B cell (primary cell): ENCODE results near the gene ARL3. TPM values are rescaled to one million over a fixed set of nuclear protein-coding genes. Genes with fewer than 3 reads are reported as not detected.

ENCODE experiments used
- ATAC-seq: fragments of 200-7000 bp; cut with Tn5 transposase; one replicate; pipeline ENCODE4 v1.10.0; 2021; ENCODE audit warnings: low read depth, mild to moderate bottlenecking, moderate number of reproducible peaks, moderate library complexity
- CTCF ChIA-PET: fragments of 350-600 bp; sonication (Branson Sonifier 250); formaldehyde crosslinking; loops from one replicate; lab custom pipeline; 2021; ENCODE audit warnings: antibody characterized with exemption, inconsistent platforms; lab: Charles Lee
- POLR2A ChIA-PET: fragments of 350-600 bp; sonication (Branson Sonifier 250); formaldehyde crosslinking; loops from one replicate; lab custom pipeline; 2021; ENCODE audit warnings: antibody characterized with exemption; lab: Charles Lee
- DNase-seq: peaks from one replicate; pipeline ENCODE4 v3.0.0; 2013
- H2AFZ ChIP-seq: 2 replicates; pipeline ENCODE4 v1.6.1; 2012; ENCODE audit warnings: mild to moderate bottlenecking, low read depth, low read length; ENCODE audit not compliant: insufficient read depth, poor library complexity, severe bottlenecking
- H3K27ac ChIP-seq, 2 donors: 1 replicate in 1 of 2; 2 replicates in 1 of 2; pipeline ENCODE4 v1.5.1; 2012 to 2013; ENCODE audit warnings: low read length in 2 of 2, mild to moderate bottlenecking in 2 of 2, moderate library complexity in 1 of 2
- H3K27me3 ChIP-seq, 4 experiments: fragments of 200-600 bp in 1 of 4; sonication (generic) in 1 of 4; replicated peaks in 1 of 4; 1 replicate in 2 of 4; 2 replicates in 2 of 4; pipeline versions ENCODE4 v1.6.1 to v1.7.0; 2013 to 2016; ENCODE audit warnings: low read length in 3 of 4, mild to moderate bottlenecking in 2 of 4, mixed read lengths in 1 of 4, moderate library complexity in 1 of 4; ENCODE audit not compliant: insufficient read depth in 4 of 4, control insufficient read depth in 3 of 4; ENCODE audit errors: control extremely low read depth in 1 of 4
- H3K36me3 ChIP-seq, 2 experiments: replicated peaks in 1 of 2; 1 replicate in 1 of 2; 2 replicates in 1 of 2; pipeline versions ENCODE4 v1.6.1 to v1.7.1; 2013; ENCODE audit warnings: low read length in 1 of 2; ENCODE audit not compliant: insufficient read depth in 2 of 2, control insufficient read depth in 1 of 2; ENCODE audit errors: control extremely low read depth in 1 of 2, extremely low read depth in 1 of 2
- H3K4me1 ChIP-seq, 2 donors: fragments of 200-600 bp in 1 of 2; sonication (generic) in 1 of 2; 1 replicate in 1 of 2; 2 replicates in 1 of 2; pipeline versions ENCODE4 v1.5.1 to v1.6.1; 2013 to 2017; ENCODE audit warnings: low read length in 2 of 2; ENCODE audit not compliant: control insufficient read depth in 2 of 2, insufficient read depth in 2 of 2
- H3K4me2 ChIP-seq: replicated peaks from 2 replicates; pipeline ENCODE3; 2012; ENCODE audit warnings: mild to moderate bottlenecking, low read depth, low read length; ENCODE audit not compliant: poor library complexity, severe bottlenecking
- H3K4me3 ChIP-seq, 5 experiments: fragments of 200-600 bp in 1 of 5; sonication (generic) in 1 of 5; 1 replicate in 3 of 5; 2 replicates in 2 of 5; pipeline versions ENCODE4 v1.5.1 to v1.7.0; 2011 to 2016; ENCODE audit warnings: low read length in 4 of 5, mild to moderate bottlenecking in 4 of 5, low read depth in 2 of 5, control low read depth in 1 of 5, moderate library complexity in 1 of 5; ENCODE audit not compliant: insufficient read depth in 1 of 5; ENCODE audit errors: control extremely low read depth in 1 of 5, extremely low read depth in 1 of 5
- H3K79me2 ChIP-seq: fragments of 200-600 bp; sonication (generic); one replicate; pipeline ENCODE4 v1.6.0; 2016; ENCODE audit warnings: low read length; ENCODE audit not compliant: control insufficient read depth, insufficient read depth
- H3K9ac ChIP-seq: fragments of 200-600 bp; sonication (generic); 2 replicates; pipeline ENCODE4 v1.6.1; 2017; ENCODE audit warnings: mild to moderate bottlenecking, low read length, moderate library complexity
- H3K9me3 ChIP-seq, 3 donors: one replicate each; pipeline versions ENCODE4 v1.6.1 to v1.7.1; 2013; ENCODE audit warnings: low read length in 2 of 3; ENCODE audit not compliant: control insufficient read depth in 2 of 3, insufficient read depth in 1 of 3; ENCODE audit errors: control extremely low read depth in 1 of 3
- H4K20me1 ChIP-seq: 2 replicates; pipeline ENCODE4 v1.6.0; 2012; ENCODE audit warnings: mild to moderate bottlenecking, low read length; ENCODE audit not compliant: insufficient read depth, control insufficient read depth, poor library complexity, severe bottlenecking
- H3K27ac Mint-ChIP-seq: one replicate; pipeline ENCODE4 v1.8.0; 2021; ENCODE audit warnings: mixed read lengths
- H3K27me3 Mint-ChIP-seq: one replicate; pipeline ENCODE4 v1.8.0; 2021; ENCODE audit warnings: mixed read lengths
- H3K4me1 Mint-ChIP-seq: one replicate; pipeline ENCODE4 v1.8.0; 2021; ENCODE audit warnings: mixed read lengths
- H3K4me3 Mint-ChIP-seq: one replicate; pipeline ENCODE4 v1.8.0; 2021; ENCODE audit warnings: mixed read lengths
- H3K9me3 Mint-ChIP-seq: one replicate; pipeline ENCODE4 v1.8.0; 2022; ENCODE audit warnings: mixed read lengths; ENCODE audit not compliant: insufficient read depth
- EZH2 ChIP-seq: IDR thresholded peaks from 2 replicates; pipeline ENCODE4 v1.6.1; 2012; ENCODE audit warnings: borderline replicate concordance, low read depth, mild to moderate bottlenecking, moderate library complexity, low read length; ENCODE audit not compliant: insufficient read depth, poor library complexity, severe bottlenecking
- WGBS: methylation state at CpG from one replicate; pipeline ENCODE4 v1.1.5; 2013; ENCODE audit warnings: missing lambda C conversion rate; ENCODE audit not compliant: insufficient coverage; 5-methylcytosine and 5-hydroxymethylcytosine counted together
- intact Hi-C: fragments of 100-400 bp; cut with micrococcal nuclease; formaldehyde crosslinking; loops from one replicate; pipeline ENCODE4 v1.10.0; 2022
- polyA plus RNA-seq: library from polyadenylated mRNA; depleted of rRNA; stranded (reverse); fragments of >200 nt; gene quantifications from 2 replicates; pipeline ENCODE4 v1.2.3, GENCODE V29; 2012
- total RNA-seq, 2 donors: library from RNA; stranded (reverse); fragments of 120-200 nt in 1 of 2; gene quantifications; 1 replicate in 1 of 2; 2 replicates in 1 of 2; pipeline versions ENCODE4 v1.2.3 to v1.2.4, GENCODE V29; 2013 to 2022
- TF ChIP-seq, protein P1 (sequence below): fragments of 200-600 bp; IDR thresholded peaks from one replicate; pipeline ENCODE4 v1.8.0; 2022; ENCODE audit warnings: antibody characterized with exemption, mild to moderate bottlenecking

The ARL3 gene
- total and polyA plus RNA-seq, 2 donors (not counting 1 experiment from before 2014, with no cell fraction given): 0.91 to 5.5 TPM

DNA sequence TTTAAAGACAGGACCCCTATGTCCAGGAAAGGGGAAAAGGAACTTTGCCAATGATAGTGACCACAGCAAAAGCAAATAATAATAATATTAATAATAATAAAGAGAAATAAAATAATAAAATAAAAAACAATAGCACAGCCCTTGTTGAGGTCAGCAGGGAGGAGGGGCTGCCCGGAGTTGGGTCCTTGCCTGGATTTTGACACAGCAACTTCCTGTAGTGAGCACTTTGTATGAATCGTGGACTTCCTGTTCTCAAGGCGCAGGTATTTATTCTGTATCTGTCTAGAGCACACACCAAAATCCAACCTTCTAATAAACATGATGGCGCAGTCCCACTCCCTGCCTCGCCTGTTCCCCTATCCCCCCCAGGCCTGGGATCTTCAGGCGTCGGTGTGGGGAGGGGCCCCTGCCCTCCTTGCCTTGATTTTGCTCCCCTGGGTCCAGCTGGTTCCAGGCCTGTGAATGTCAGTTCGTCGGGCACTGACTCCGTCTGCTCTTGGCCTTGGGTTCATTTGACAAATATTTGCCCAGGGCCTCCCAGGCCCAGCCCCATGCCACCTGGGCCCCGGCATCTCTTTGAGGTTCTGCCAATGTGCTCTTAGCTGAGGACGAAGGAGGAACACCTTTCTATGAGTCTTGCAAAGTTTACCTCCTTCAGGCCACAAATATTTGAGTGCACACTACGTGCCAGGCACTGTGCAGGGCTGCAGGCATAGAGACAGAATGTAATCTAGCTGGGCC is 56.0 kb downstream of the ARL3 start:
- H3K4me1 Mint-ChIP-seq: peaks cover 31% of the 10 kb centered on the region
- POLR2A ChIA-PET: interaction anchor here (3.5 kb wide), 1 partner anchor 13 kb away, joined by 31 read pairs; the partner anchor contains the start of gene TRIM8
- peaks cover 18 to 24% of the 10 kb centered on the region in 2 donors for H3K4me1 ChIP-seq

DNA sequence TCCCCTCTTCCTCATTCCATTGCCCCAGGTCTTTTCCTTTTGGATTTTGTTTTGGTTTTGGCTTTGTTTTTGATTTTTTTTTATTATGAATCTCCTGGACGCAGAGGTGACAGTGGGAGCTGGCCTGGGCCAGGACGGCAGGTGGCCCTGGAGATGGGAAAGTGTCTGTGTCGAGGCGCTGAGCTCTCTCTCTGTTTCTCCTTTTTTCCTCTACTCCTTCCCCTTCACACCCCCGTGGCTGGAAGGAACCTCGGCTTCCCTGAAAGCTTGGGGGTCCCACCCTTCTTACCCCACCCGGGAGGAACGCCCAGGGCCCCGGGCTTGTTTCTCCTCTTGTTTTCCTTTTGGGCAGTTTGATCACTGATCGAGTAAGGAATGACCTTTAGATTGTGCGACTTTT is 56.7 kb downstream of the ARL3 start:
- peaks cover 25 to 31% of the 10 kb centered on the region in 2 donors for H3K4me1 ChIP-seq
- Mint-ChIP-seq H3K27ac (no peak overlapping the region), H3K27me3 (no peaks in the 10 kb centered on the region), H3K4me3 (no peak overlapping the region), H3K4me1 (peaks cover 38% of the 10 kb centered on the region), H3K9me3 (no peaks in the 10 kb centered on the region)
- no peaks in the 10 kb centered on the region for H3K9me3 ChIP-seq
- H3K4me3 ChIP-seq: no peak overlapping the region
- peaks cover 27% of the 10 kb centered on the region for H3K79me2 ChIP-seq
- ChIA-PET CTCF (interaction anchor here (1.8 kb wide), 1 partner anchor 17 kb away, joined by 5 read pairs; no protein-coding TSS in a partner anchor), POLR2A (no interaction called here)
- ATAC-seq: no peak
- H4K20me1 ChIP-seq: peaks cover 42% of the 10 kb centered on the region
- TF ChIP-seq, protein P1, sequence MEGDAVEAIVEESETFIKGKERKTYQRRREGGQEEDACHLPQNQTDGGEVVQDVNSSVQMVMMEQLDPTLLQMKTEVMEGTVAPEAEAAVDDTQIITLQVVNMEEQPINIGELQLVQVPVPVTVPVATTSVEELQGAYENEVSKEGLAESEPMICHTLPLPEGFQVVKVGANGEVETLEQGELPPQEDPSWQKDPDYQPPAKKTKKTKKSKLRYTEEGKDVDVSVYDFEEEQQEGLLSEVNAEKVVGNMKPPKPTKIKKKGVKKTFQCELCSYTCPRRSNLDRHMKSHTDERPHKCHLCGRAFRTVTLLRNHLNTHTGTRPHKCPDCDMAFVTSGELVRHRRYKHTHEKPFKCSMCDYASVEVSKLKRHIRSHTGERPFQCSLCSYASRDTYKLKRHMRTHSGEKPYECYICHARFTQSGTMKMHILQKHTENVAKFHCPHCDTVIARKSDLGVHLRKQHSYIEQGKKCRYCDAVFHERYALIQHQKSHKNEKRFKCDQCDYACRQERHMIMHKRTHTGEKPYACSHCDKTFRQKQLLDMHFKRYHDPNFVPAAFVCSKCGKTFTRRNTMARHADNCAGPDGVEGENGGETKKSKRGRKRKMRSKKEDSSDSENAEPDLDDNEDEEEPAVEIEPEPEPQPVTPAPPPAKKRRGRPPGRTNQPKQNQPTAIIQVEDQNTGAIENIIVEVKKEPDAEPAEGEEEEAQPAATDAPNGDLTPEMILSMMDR: no peak
- TF ChIP-seq EZH2: no peak
- no peak overlapping the region for H3K27ac ChIP-seq
- no peaks in the 10 kb centered on the region for H3K27me3 ChIP-seq
- intact Hi-C loops: no loop called here
- peaks cover 1 to 48% of the 10 kb centered on the region in 2 experiments for H3K36me3 ChIP-seq
- no peak overlapping the region for H3K4me2 ChIP-seq
- no peak for DNase-seq
- H3K9ac ChIP-seq: no peak overlapping the region
- no peak overlapping the region for H2AFZ ChIP-seq
- WGBS: no CpG with 5 or more reads among the region's 11 CpGs

More for the DNA sequence above, 56.0 kb downstream of the ARL3 start:
- no peaks in the 10 kb centered on the region for H3K9me3 ChIP-seq
- CTCF ChIA-PET: interaction anchor here (1.3 to 1.8 kb wide), 2 partner anchors 16 to 50 kb away, joined by 3 to 5 read pairs; no protein-coding TSS in a partner anchor
- 92% methylated on average over 10 of the region's 13 CpGs for WGBS
- peak overlapping the region; percentile 50 for H3K27ac Mint-ChIP-seq
- H3K27me3 Mint-ChIP-seq: no peaks in the 10 kb centered on the region
- no peak overlapping the region for H3K9ac ChIP-seq
- H3K36me3 ChIP-seq: peaks cover 1 to 48% of the 10 kb centered on the region in 2 experiments
- no peak overlapping the region for H3K4me2 ChIP-seq
- no peak for DNase-seq
- intact Hi-C loops: no loop called here
- TF ChIP-seq, protein P1: no peak
- TF ChIP-seq EZH2: no peak
- no peak for ATAC-seq
- no peak overlapping the region for H2AFZ ChIP-seq
- H3K79me2 ChIP-seq: peaks cover 21% of the 10 kb centered on the region
- H4K20me1 ChIP-seq: peaks cover 35% of the 10 kb centered on the region
- H3K27me3 ChIP-seq: no peaks in the 10 kb centered on the region
- H3K4me3 ChIP-seq: no peak overlapping the region
- no peak overlapping the region for H3K27ac ChIP-seq
- no peaks in the 10 kb centered on the region for H3K9me3 Mint-ChIP-seq
- H3K4me3 Mint-ChIP-seq: no peak overlapping the region
